ENCODE data around the gene SUPT4H1. TPM values are rescaled to one million over a fixed set of nuclear protein-coding genes. Genes with fewer than 3 reads are reported as not detected.

SUPT4H1 gene
- total RNA-seq, 1 experiment from 2014 or later, result 61.2 TPM

GRCh38 chr17:58327363-58328194, 24.4 kb downstream of the SUPT4H1 start:
- no peaks in the 10 kb centered on the region for H3K4me1 ChIP-seq
- no peak overlapping the region for H3K27ac ChIP-seq
- no peaks in the 10 kb centered on the region for H3K9me3 ChIP-seq (replicated peaks)
- H3K27me3 ChIP-seq, result peaks cover 5% of the 10 kb centered on the region; the same call in 1 of the 2 replicates
- no peak for DNase-seq
- no peaks in the 10 kb centered on the region for H3K36me3 ChIP-seq
- no peak overlapping the region for H3K4me3 ChIP-seq

DNA sequence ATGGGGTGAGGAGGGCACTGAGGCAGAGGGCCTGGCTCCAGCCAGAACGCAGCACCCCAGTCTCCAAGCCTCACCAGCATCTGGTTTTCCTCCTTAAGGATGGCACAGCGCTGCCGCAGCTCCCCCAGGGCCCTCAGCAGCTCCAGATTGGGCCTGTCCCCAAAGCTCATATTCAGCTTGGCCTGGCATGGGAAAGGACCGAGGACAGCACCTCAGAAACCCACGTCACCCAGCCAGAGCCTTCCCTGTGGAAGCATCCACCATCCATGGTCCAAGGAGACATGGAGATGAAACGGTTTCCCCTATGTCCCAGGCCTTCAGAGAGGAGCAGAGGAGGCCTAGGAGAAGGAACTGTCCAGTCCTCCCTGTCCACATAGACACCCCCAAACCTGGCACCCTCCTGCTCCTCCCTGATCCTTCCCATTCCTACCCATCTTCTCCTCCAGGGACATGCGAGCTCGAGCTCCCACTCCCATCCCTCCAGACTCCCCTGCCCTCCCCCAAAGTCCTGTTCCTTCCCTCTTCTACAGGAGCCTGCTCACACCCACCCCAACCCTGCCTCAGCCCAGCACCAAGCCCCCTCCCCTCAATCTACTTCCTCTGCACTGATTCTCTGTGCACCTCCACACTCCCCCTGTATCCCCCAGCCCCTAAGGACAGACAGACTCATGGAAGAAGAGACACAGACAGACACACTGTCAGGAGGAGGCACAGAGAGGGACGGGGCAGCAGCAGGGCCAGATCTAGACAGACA, 25.2 kb downstream of the SUPT4H1 start:
- H3K36me3 ChIP-seq, result no peaks in the 10 kb centered on the region
- no peak overlapping the region for H3K27ac ChIP-seq
- H3K4me3 ChIP-seq, result no peak overlapping the region
- H3K27me3 ChIP-seq, result peaks cover 5% of the 10 kb centered on the region; the same call in 1 of the 2 replicates
- DNase-seq, result no peak
- H3K4me1 ChIP-seq, result no peaks in the 10 kb centered on the region
- H3K9me3 ChIP-seq (replicated peaks), result no peaks in the 10 kb centered on the region

DNA sequence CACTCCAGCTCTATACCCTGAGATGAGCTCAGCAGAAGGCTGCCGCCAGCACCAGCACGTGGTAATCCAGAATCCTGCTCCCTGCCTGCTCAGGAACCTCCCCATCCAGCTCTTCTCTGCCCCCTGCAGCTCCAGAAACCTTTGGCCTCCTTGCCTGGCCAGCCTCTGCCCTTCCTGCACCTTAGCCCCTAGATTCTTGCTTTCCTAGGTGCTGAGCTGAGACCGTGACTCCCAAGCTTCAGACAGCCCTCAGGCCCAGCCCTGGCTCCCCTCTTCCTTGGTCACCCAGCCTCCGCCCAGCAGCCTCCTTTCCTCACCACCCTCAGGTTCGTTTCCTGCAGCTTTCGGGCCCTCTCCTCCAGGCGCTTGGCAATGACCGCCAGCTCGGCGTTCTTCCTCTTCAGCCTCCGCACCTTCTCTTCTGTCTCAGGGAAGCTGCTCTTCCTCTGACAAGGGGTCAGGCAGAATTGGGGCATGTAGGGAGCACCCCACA, 26.0 kb downstream of the SUPT4H1 start:
- no peaks in the 10 kb centered on the region for H3K9me3 ChIP-seq (replicated peaks)
- DNase-seq, result no peak
- H3K27me3 ChIP-seq, result peaks cover 5% of the 10 kb centered on the region; the same call in 1 of the 2 replicates
- no peaks in the 10 kb centered on the region for H3K36me3 ChIP-seq
- no peak overlapping the region for H3K4me3 ChIP-seq
- H3K4me1 ChIP-seq, result no peaks in the 10 kb centered on the region
- H3K27ac ChIP-seq, result no peak overlapping the region

DNA sequence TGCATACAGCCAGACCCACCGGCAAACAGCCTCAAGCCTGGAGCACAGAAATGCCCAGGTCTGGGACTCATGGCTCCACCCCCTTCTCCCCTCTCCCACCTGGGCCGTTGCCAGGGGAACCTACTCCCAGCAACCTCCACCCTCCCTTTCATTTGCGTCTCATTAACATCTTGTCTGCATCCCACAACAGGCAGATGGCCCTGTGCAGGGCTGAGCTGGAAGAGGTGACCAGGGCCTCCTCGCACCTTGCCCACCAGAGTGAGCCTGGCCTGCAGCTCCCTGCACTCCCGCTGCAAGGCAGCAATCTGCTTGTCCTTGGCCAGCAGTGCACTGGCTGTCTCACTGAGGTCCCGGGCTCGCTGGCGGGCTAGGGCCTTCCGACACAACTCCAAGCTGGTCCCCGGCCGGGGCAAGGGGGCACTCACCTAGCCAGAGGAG, 26.7 kb downstream of the SUPT4H1 start:
- Histone ChIP-seq H3K27me3 (peaks cover 5% of the 10 kb centered on the region; the same call in 1 of the 2 replicates), H3K4me3 (no peak overlapping the region), H3K27ac (no peak overlapping the region), H3K4me1 (no peaks in the 10 kb centered on the region), H3K36me3 (no peaks in the 10 kb centered on the region), H3K9me3 (replicated peaks) (no peaks in the 10 kb centered on the region)
- no peak for DNase-seq

GRCh38 chr17:58324409-58325288, 27.4 kb downstream of the SUPT4H1 start:
- Histone ChIP-seq H3K4me1 (no peaks in the 10 kb centered on the region), H3K27me3 (peaks cover 5% of the 10 kb centered on the region; the same call in 1 of the 2 replicates), H3K27ac (no peak overlapping the region), H3K9me3 (replicated peaks) (no peaks in the 10 kb centered on the region), H3K36me3 (no peaks in the 10 kb centered on the region), H3K4me3 (peak overlapping the region; percentile 16; the same call in 1 of the 2 replicates)
- DNase-seq, result no peak

DNA sequence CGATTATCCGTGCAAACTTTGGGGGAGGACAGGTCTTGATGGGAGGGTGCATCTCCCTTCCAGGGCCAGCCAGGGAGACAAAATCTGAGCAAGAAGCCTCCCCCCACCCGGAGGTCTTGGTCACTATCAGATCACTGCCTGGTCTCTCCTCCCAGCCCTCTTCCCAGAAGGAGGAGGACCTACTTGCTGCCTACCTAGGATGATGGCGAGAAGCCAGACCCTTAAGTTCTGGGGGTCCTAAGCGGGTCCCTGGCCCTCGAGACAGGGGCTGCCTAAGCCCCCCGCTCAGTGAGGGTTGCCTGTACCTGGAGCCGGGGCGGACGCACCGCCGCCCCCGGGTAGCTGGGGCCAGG, 28.0 kb downstream of the SUPT4H1 start:
- DNase-seq, result no peak
- Histone ChIP-seq H3K27ac (no peak overlapping the region), H3K9me3 (replicated peaks) (no peaks in the 10 kb centered on the region), H3K4me1 (no peaks in the 10 kb centered on the region), H3K27me3 (peaks cover 2% of the 10 kb centered on the region; the same call in 1 of the 2 replicates), H3K4me3 (peak overlapping the region; percentile 16; the same call in 1 of the 2 replicates), H3K36me3 (no peaks in the 10 kb centered on the region)

DNA sequence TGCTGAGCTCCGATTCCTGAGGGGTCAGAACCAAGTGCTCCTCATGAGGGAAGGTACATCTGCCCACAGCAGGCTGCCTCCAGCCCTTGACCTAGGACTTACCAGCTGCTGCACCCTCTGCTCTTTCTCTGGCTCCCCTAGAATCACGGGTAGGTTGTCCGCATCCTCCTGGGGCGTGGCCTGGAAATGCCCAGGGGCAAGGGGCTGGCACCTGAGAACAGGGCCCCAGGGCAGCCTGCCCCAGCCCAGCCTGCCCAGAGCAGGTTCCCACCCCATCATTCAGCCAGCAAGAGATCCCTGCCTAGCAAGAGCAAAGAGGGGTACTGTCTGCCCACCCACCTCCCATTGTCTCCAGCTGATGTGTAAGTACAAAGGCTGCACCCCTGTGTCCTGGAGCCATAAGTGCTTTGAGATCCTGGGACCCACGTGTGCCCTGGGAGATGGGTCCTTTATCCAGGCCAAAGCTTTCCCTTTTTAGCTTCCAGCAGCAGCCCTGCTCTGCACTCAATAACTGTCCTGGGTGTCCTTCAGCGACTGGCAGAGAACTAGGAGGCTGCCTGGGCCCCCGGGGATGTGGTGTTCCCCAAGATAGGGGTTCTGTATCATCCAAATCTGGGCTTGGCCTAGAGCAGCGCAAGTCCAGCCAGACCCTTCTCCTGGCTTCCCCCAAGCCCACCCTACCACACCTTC, 28.5 kb downstream of the SUPT4H1 start:
- Histone ChIP-seq H3K27me3 (no peaks in the 10 kb centered on the region), H3K4me1 (no peaks in the 10 kb centered on the region), H3K27ac (no peak overlapping the region), H3K9me3 (replicated peaks) (no peaks in the 10 kb centered on the region), H3K36me3 (no peaks in the 10 kb centered on the region), H3K4me3 (no peak overlapping the region)
- DNase-seq, result no peak

DNA sequence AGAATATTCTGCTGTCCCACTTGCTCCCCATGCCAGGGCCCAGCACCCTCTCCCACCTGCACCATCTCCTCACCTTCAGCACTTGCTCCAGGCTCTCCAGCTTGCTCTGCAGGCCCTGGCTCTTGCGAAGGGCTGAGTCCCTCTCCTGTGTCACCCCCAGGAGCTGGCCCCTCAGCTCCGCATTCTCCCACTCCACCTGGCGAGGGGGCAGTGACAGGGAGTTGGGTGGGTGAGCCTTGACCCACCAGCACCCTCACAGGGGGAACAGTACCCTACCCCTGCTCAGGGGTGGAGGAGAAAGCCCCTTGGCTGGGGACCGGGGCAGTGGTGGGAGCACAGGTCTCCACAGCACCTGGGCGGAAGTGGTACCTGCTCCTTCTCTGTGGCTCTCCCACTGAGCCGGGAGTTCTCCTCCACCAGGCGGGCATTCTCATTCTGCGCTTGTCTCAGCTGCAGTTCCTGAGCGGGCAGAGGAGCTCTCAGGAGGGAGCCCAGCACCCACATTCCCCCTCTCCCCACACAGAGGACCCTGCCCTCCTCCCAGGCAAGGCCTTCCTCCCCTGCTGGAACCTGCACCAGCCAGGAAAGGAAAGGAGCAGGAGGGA, 29.3 kb downstream of the SUPT4H1 start:
- no peak for DNase-seq
- Histone ChIP-seq H3K36me3 (no peaks in the 10 kb centered on the region), H3K9me3 (replicated peaks) (no peaks in the 10 kb centered on the region), H3K27me3 (no peaks in the 10 kb centered on the region), H3K4me3 (no peak overlapping the region), H3K27ac (no peak overlapping the region), H3K4me1 (no peaks in the 10 kb centered on the region)

- Histone ChIP-seq H3K36me3 (no peaks in the 10 kb centered on the region), H3K27ac (no peak overlapping the region), H3K9me3 (replicated peaks) (no peaks in the 10 kb centered on the region), H3K4me3 (no peak overlapping the region), H3K27me3 (no peaks in the 10 kb centered on the region), H3K4me1 (no peaks in the 10 kb centered on the region)
- DNase-seq, result no peak
These were observed 30.2 kb downstream of the SUPT4H1 start for GRCh38 chr17:58321571-58322525.

DNA sequence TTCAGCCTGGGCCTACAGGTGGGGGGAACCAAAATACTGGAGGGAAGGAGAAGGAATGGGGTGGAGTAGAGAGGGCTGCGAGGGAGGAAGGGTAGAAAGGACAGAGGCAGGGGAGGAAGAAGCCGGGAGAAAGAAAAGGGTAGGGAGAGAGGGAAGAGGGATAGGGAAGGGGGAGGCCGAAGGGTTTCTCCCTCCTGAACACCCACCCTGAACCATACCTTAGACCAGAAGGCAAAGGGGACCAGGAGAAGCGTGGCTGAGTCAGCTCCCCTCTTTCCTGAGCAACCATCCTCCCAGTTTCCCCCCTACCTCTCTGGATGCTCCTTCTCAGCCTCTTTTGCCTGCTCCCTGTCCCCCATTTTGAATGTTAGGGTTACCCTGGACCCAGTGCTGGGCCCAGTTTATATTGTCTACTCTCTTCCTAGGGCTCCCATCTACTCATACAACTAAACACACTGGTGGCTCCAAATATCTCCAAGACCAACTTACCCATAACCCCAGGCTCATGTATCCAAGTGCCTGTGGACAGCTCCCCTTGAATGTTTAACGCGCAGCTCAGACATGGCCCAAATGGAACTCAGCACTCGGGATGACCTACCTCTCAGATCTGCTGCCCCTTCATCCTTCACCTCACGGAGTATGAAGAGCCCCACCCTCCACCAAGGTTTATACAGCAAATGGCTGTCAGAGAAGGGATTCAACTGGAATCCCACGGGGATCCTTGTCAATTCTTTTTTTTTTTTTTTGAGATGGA, 31.3 kb downstream of the SUPT4H1 start:
- Histone ChIP-seq H3K9me3 (replicated peaks) (no peaks in the 10 kb centered on the region), H3K27me3 (no peaks in the 10 kb centered on the region), H3K27ac (no peak overlapping the region), H3K4me3 (no peak overlapping the region), H3K36me3 (no peaks in the 10 kb centered on the region), H3K4me1 (no peaks in the 10 kb centered on the region)
- DNase-seq, result no peak

DNA sequence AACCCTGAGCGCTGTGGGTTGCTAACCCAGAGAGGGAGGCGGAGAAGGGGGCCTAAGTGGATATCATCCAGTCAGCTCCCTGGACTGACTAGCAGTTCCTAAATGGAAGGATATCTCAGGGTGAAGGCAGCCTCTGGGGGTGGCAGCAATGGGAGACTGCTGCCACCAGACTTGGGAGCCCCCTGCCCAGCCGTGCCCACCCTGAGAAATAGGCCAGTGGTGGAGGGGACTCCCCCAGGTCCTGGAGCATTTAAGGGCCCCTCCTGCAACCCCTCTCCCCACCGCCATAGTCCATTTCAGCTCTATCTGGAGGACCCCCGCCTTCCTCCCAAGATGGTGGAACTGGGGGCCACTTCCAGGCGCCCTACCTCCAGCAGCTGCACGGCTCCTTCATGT, 31.8 kb downstream of the SUPT4H1 start:
- no peaks in the 10 kb centered on the region for H3K4me1 ChIP-seq
- H3K27me3 ChIP-seq, result no peaks in the 10 kb centered on the region
- no peaks in the 10 kb centered on the region for H3K36me3 ChIP-seq
- DNase-seq, result no peak
- no peak overlapping the region for H3K27ac ChIP-seq
- H3K4me3 ChIP-seq, result no peak overlapping the region
- no peaks in the 10 kb centered on the region for H3K9me3 ChIP-seq (replicated peaks)

All from SJCRH30 (cell line).